MCF 10A (cell line): Measurements from ENCODE around the gene COL6A1. TPM values are rescaled to one million over a fixed set of nuclear protein-coding genes. Genes with fewer than 3 reads are reported as not detected.

Experiments used
- BruUV-seq: library from RNA; stranded (reverse); fragments of 400-500 nt; replicated peaks from 2 replicates; lab custom pipeline; 2021; lab: Mats Ljungman, UMichigan
- CTCF ChIA-PET: fragments of 300-600 bp; sonication (Branson Sonifier 250); formaldehyde crosslinking; extraction: SDS; loops from one replicate; lab custom pipeline; 2021; ENCODE audit warnings: antibody characterized with exemption, inconsistent platforms; lab: Yijun Ruan, JAX
- POLR2A ChIA-PET: fragments of 300-600, 350-650 bp; sonication (Branson Sonifier 250); formaldehyde crosslinking; extraction: SDS; loops from one replicate; lab custom pipeline; 2020; ENCODE audit warnings: antibody characterized with exemption, inconsistent platforms; lab: Yijun Ruan, JAX
- DNase-seq: peaks from one replicate; pipeline ENCODE4 v3.0.0-alpha.2; 2018; ENCODE audit not compliant: unreplicated experiment
- H3K27ac Mint-ChIP-seq: one replicate; pipeline ENCODE4 v1.8.0; 2022; ENCODE audit warnings: mild to moderate bottlenecking, low read depth, mixed read lengths; ENCODE audit not compliant: unreplicated experiment
- H3K27me3 Mint-ChIP-seq: one replicate; pipeline ENCODE4 v1.8.0; 2022; ENCODE audit warnings: mixed read lengths; ENCODE audit not compliant: insufficient read depth, unreplicated experiment
- H3K36me3 Mint-ChIP-seq: one replicate; pipeline ENCODE4 v1.8.0; 2022; ENCODE audit warnings: mild to moderate bottlenecking, moderate library complexity, mixed read lengths; ENCODE audit not compliant: insufficient read depth, unreplicated experiment
- H3K4me1 Mint-ChIP-seq: one replicate; pipeline ENCODE4 v1.8.0; 2022; ENCODE audit warnings: mixed read lengths; ENCODE audit not compliant: insufficient read depth, unreplicated experiment
- H3K4me3 Mint-ChIP-seq: one replicate; pipeline ENCODE4 v1.8.0; 2022; ENCODE audit warnings: mild to moderate bottlenecking, moderate library complexity, mixed read lengths; ENCODE audit not compliant: unreplicated experiment
- H3K9me3 Mint-ChIP-seq: one replicate; pipeline ENCODE4 v1.8.0; 2022; ENCODE audit warnings: mixed read lengths; ENCODE audit not compliant: unreplicated experiment
- CTCF ChIP-seq: fragments of 200-600 bp; IDR thresholded peaks from one replicate; pipeline ENCODE4 v1.8.0; 2022; ENCODE audit warnings: antibody characterized with exemption, mild to moderate bottlenecking; ENCODE audit not compliant: unreplicated experiment
- intact Hi-C: fragments of 100-400 bp; cut with micrococcal nuclease; formaldehyde crosslinking; loops from 2 replicates; pipeline ENCODE4 v1.14.1; 2022
- total RNA-seq: library from RNA; stranded (reverse); gene quantifications from 2 replicates; pipeline ENCODE4 v1.2.3, GENCODE V29; 2022

Gene COL6A1
- total RNA-seq, 1 experiment from 2014 or later: 3.2 TPM

- no peak for DNase-seq
- intact Hi-C loops: no loop called here
- no TSS peak for BruUV-seq
- ChIA-PET POLR2A (interaction anchor here (1.3 kb wide), 1 partner anchor 326 kb away, joined by 3 read pairs; no protein-coding TSS in a partner anchor), CTCF (no interaction called here)
- Mint-ChIP-seq H3K36me3 (no peaks in the 10 kb centered on the region), H3K4me1 (peaks cover 11% of the 10 kb centered on the region), H3K27me3 (peaks cover 29% of the 10 kb centered on the region), H3K4me3 (no peak overlapping the region), H3K9me3 (no peaks in the 10 kb centered on the region), H3K27ac (no peak overlapping the region)
- no peak for TF ChIP-seq CTCF
Measured at GRCh38 chr21:45947296-45947695, 34.3 kb upstream of the COL6A1 start.

GRCh38 chr21:45947716-45948255 lies 33.8 kb upstream of the COL6A1 start:
- H3K27ac Mint-ChIP-seq: no peak overlapping the region
- no TSS peak for BruUV-seq
- H3K9me3 Mint-ChIP-seq: no peaks in the 10 kb centered on the region
- peaks cover 11% of the 10 kb centered on the region for H3K4me1 Mint-ChIP-seq
- ChIA-PET CTCF (no interaction called here), POLR2A (interaction anchor here (0.6 kb wide), 1 partner anchor 537 kb away, joined by 3 read pairs; no protein-coding TSS in a partner anchor)
- intact Hi-C loops: no loop called here
- no peak for TF ChIP-seq CTCF
- H3K36me3 Mint-ChIP-seq: no peaks in the 10 kb centered on the region
- peaks cover 26% of the 10 kb centered on the region for H3K27me3 Mint-ChIP-seq
- H3K4me3 Mint-ChIP-seq: no peak overlapping the region
- no peak for DNase-seq

- DNase-seq: no peak
- ChIA-PET POLR2A (interaction anchor here (0.6 kb wide), 2 partner anchors 302 to 538 kb away, joined by 3 read pairs; no protein-coding TSS in a partner anchor), CTCF (no interaction called here)
- BruUV-seq: no TSS peak
- H3K4me3 Mint-ChIP-seq: no peak overlapping the region
- intact Hi-C loops: no loop called here
- peaks cover 26% of the 10 kb centered on the region for H3K27me3 Mint-ChIP-seq
- H3K27ac Mint-ChIP-seq: no peak overlapping the region
- H3K36me3 Mint-ChIP-seq: no peaks in the 10 kb centered on the region
- H3K4me1 Mint-ChIP-seq: peaks cover 11% of the 10 kb centered on the region
- TF ChIP-seq CTCF: no peak
- no peaks in the 10 kb centered on the region for H3K9me3 Mint-ChIP-seq
Measured at GRCh38 chr21:45948576-45949141, 32.9 kb upstream of the COL6A1 start.

DNA sequence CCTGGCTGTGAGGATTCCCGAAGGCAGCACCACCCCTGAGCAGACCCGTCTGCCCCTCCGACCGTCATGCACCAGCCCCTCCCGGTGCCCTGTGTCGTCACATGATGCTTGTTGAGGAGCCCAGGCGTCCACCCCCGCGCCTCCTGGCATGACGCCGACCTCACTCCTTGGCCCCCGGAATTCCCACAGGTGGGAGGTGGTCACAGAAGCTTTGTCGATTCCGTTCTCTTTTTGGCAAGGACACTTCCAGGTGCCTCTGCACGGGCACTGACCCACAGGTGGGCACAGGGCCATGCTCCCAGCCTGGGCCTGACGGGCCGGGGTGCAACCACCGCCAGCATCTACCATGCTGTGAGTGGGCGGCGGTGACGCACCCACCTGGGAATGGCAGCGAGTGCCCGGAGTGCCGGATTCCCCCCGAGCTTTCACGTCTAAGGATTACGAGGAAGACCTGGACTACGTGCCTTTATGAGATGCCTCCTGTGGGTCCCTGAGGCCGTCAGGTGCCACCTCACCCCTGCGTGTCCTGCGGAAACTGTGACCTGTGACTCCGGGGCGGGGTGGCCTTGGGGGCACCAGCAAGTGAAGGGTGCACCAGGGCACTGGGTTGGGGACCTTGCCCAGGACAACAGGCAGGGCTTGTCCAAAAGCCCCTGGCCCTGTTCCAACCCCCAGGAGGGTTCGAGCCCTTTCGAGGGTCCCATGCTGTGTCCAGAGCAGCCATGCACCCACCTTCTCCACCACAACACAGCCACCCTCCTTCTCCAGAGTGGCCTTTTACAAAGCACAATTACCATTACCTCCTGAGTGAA lies 31.4 kb upstream of the COL6A1 start:
- no peak overlapping the region for H3K27ac Mint-ChIP-seq
- no peak overlapping the region for H3K4me3 Mint-ChIP-seq
- no peak for TF ChIP-seq CTCF
- peaks cover 11% of the 10 kb centered on the region for H3K4me1 Mint-ChIP-seq
- POLR2A ChIA-PET: no interaction called here
- H3K27me3 Mint-ChIP-seq: peaks cover 29% of the 10 kb centered on the region
- peak; percentile 41 for DNase-seq
- CTCF ChIA-PET: interaction anchor here (0.6 kb wide), 1 partner anchor 29 kb away, joined by 3 read pairs; no protein-coding TSS in a partner anchor
- H3K9me3 Mint-ChIP-seq: no peaks in the 10 kb centered on the region
- H3K36me3 Mint-ChIP-seq: no peaks in the 10 kb centered on the region
- intact Hi-C loops: no loop called here
- BruUV-seq: no TSS peak
